Fibroblast of skin of left biceps (primary cell): ENCODE results near the gene RIPOR3.
A peak's percentile ranks its signal among the peaks of the same experiment; 100 is the strongest.
"Not testable (repeated sequence)": the region's sequence is repeated elsewhere in the genome, so short reads cannot be mapped to it uniquely, and the experiment has no call there.

Experiments used
- DNase-seq, 2 experiments: peaks; one replicate each; pipeline ENCODE4 v3.0.0-alpha.2; 2013; ENCODE audit warnings: low read depth in 2 of 2

Gene RIPOR3

GRCh38 chr20:50557549-50558134 is 133.7 kb downstream of the RIPOR3 start:
- DNase-seq: no peak

DNA sequence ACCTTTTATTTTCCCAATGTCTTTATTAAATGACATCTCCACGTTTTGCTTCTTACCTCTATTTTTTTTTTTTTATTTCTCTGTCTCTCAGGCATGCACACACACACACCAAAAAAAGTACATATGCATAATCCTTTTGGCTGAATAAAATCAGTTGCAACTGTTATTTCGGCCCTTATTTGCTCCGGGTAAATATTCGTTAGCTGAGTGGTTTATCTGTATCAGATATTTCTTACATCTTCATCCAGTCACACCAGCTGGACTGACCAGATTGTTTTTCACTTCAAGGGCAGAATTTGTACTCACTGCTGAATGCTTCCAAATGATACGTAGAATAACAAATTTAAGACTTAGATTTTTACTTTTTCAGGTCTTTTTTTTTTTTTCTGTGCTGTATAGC is 135.7 kb downstream of the RIPOR3 start:
- no peak for DNase-seq

DNA sequence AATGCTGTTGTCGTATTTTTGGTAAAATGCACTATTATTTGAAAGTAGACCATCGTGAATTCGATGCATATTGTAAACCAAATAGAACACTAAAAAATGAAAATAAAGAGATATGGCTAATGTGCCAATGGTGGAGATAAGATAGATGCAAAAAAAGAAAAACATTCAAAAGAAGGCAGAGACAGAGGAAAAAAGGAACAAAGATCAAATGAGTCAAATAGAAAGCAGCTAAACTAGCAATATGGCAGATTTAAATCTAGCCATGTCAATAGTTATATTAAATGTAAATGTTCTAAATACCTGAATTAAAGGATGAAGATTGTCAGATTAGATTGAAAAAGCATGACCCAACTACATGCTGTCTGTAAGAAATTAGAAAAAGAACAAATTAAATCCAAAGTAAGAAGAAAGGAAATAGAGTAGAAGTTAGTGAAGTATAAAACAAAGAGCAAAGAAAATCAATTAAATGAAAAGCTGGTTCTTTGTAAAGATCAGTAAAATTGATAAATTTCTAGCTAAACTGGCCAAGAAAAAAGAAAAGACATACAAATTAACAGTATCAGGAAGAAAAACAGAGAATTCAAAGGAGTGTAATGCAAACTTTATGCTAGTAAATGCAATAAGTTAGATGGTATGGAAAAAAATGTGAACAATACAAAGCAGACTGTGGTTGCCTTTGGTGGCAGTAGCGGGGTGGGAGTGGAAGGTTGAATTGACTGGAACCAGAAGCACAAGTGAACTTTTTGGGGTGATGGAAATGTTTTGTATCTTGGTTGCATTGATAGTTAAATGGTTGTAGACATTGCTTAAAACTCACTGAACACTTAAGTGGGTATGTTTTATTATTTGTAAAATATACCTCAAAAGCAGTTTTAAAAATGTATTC is 136.4 kb downstream of the RIPOR3 start:
- DNase-seq: no peak

DNA sequence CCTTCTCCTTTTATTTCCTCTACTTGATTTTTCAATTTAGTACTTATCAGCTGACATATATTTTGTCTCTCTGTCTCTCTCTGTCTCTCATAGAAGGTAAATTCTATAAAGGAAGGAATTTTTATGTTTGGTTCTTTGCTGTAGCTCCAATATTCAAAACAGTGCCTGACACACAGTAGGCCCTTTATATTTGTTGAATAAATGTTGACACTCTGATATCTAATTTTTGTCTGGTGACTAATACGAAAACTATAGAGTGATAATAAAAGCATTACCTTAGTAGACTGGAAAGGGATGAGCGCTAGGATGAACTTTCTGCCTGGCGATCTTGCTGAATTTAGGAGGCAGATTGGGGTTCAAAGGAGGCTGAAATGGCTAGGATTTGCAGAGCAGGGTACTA is 138.4 kb downstream of the RIPOR3 start:
- DNase-seq: no peak

GRCh38 chr20:50551288-50551687 is 140.1 kb downstream of the RIPOR3 start:
- DNase-seq: no peak

- no peak for DNase-seq
Measured at GRCh38 chr20:50550531-50550930, 140.8 kb downstream of the RIPOR3 start.

GRCh38 chr20:50548396-50548795 is 142.9 kb downstream of the RIPOR3 start:
- DNase-seq: no peak

DNA sequence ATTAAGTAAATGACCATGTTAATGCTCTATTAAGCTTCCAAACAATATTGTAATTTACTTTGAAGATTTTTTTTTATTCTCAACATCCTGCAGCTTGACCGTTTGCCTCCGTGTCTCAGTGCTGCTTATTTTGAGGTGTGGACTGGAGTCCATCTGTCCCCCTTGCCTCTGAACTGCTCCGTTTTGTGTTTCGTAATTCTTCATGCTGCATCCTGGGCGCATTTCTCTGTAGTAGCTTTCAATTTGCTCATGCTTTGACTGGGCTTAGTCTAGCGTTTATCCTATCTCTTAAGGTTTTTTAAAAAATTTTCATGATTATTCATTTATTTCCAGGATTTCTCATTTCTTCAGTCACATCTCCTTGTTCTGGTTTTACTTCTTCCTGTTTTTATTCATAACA is 143.4 kb downstream of the RIPOR3 start:
- no peak for DNase-seq

GRCh38 chr20:50546729-50547314 is 144.5 kb downstream of the RIPOR3 start:
- no peak for DNase-seq

DNA sequence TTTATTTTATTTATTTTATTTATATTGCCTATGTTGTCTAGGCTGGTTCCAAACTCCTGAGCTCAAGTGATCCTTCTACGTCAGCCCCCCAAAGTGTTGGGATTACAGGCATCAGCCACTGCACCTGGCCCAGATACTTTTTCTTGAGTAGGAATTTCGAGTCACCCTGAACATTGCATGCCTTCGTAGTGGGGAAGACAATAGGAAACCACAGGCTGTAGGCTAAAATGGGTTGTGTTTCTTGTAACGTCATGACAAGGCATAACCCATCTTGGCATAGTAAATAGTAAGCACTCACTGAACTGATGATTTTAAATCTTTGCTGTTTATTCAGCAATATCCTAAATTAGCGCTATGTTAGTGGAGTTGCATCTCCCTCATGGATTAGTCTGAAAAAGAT is 146.2 kb downstream of the RIPOR3 start:
- no peak for DNase-seq

- DNase-seq: no peak
Measured at GRCh38 chr20:50543326-50543725, 148.0 kb downstream of the RIPOR3 start.

DNA sequence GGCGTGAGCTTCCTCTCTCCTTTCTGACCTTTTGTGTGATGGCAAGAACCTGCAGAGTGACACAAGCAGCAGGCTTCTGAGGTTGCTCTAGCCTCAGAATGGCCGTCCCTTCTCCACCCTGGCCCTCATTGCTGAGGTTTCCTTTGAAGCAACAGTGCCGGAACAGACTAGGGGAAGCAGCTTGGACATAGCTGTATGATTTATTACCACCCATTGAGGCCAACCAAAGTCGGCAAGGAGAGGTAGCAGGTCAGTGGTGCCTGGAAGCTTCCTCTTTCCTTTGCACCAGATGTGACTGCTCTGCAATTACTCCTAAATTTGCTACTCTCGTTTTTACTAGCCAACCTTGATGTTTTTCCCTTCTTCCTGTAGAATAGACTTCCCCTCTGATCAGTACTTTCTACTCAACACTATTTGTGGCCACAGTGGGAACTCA is 149.7 kb downstream of the RIPOR3 start:
- DNase-seq: no peak

GRCh38 chr20:50540620-50541605 is 150.4 kb downstream of the RIPOR3 start:
- DNase-seq: peak in 1 of 2 experiments; percentile 34

GRCh38 chr20:50539798-50540197 is 151.5 kb downstream of the RIPOR3 start:
- not testable (repeated sequence) for DNase-seq

DNA sequence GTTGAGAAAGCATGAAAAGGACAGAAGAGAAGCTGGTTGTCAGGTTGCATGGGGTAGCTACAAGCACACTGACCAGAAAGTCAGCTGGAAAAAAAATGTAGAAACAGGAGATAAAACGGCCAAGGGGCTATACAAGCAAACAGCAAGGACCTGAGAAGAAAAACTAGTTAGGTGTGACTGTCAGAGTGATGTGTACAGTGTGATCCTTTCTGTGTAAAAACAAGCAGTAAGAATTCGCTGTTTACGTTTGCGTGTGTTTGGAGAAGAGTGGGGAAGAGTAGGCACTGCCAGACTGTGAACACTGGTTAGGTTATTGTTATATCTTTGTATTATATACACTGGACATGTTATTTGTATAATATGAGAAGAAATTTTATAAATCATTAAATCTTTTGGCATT is 153.1 kb downstream of the RIPOR3 start:
- no peak for DNase-seq

DNA sequence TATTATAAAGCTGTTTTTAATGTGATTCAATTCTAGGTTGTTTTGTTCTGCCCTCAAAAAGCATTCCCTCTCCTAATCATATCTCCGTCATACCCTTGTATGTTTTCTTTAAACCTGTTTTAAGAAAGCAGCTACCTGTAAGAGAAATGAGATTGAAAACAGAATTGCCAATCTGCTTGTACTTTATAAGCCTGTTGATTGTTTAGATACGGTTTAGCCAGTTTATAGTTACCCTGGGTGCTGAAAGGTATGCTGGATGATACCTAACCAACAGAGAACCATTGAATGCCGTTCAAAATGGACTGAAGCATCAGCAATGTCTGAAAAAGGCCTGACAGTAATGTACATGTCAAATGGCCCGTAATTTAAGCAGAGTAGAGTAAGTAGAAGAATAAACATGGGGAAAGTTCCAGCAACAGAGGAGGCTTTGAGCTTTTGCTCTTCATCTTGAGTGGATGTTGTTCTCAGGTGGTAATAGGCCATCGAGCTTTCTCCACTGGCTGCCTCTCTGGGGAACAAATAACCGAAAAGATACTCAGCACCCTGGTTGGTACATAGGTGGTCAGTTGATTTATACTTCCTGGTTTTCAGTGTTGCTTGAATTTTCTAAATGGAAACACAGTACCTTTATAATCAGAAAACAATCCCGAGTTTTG is 153.7 kb downstream of the RIPOR3 start:
- no peak for DNase-seq

GRCh38 chr20:50536333-50536732 is 155.0 kb downstream of the RIPOR3 start:
- DNase-seq: no peak
